Fibroblast of gingiva (primary cell): ENCODE measurements around the gene TIFAB.
A peak's percentile ranks its signal among the peaks of the same experiment; 100 is the strongest.

ENCODE experiments used
- DNase-seq: peaks from one replicate; pipeline ENCODE4 v3.0.0-alpha.2; 2011; ENCODE audit warnings: low read depth

Gene TIFAB

DNA sequence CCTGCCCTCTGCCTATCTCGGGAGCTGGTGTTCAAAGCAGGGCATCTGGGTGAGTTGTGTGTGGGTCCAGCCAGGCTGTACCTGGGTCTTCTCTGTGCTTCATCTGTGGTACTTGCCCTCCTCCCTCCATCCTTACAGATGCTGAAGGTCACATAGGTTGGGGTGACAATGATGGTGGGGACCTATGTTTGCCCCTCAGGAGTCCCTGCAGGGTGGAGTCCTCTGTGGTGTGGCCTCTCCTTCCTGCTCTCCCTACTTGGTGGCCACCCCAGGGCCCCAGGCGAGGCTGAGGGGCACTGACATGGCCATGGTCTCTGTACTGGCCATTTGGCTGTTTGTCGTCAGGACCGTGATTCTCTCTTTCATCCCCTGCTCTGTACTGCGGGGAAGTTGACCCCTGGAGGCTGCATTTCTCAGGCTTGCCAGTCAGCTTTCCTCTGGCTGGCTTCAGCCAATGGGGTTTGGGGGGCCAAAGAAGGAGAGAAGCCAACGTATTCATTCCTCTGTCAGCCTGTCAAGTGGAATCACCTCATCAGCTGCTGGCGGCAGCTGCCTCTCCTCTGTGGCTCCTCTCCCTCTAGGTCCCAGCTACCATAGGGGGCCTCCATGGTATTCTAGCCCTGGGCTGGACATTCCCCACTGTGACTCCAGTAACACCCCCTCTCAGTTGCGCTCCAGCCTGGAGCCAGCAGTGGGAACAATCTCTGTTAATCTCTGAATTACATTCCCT is 9.6 kb downstream of the TIFAB start:
- no peak for DNase-seq

- no peak for DNase-seq
These were observed 10.2 kb downstream of the TIFAB start for GRCh38 chr5:135441919-135442318.

GRCh38 chr5:135441350-135441831 is 10.8 kb downstream of the TIFAB start:
- DNase-seq: no peak

DNA sequence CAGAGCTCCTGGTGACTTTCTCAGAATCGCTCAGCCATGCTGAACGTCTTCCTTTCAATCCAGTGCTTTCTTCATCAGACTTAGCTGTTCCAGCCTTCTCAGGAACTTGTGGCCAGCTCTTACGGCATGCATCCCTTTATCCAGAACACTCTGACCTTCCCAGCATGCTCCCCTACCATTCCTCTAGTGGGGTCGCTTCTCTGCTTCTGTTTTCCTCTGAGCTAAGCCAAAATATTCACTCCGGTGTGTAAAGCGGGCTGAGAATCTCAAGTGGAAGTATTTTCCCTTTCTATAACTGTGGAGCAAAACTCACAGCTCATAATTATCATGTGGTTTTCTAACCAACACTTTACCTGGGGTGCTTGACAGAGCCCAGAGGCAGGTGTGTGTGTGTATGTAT is 11.2 kb downstream of the TIFAB start:
- no peak for DNase-seq

DNA sequence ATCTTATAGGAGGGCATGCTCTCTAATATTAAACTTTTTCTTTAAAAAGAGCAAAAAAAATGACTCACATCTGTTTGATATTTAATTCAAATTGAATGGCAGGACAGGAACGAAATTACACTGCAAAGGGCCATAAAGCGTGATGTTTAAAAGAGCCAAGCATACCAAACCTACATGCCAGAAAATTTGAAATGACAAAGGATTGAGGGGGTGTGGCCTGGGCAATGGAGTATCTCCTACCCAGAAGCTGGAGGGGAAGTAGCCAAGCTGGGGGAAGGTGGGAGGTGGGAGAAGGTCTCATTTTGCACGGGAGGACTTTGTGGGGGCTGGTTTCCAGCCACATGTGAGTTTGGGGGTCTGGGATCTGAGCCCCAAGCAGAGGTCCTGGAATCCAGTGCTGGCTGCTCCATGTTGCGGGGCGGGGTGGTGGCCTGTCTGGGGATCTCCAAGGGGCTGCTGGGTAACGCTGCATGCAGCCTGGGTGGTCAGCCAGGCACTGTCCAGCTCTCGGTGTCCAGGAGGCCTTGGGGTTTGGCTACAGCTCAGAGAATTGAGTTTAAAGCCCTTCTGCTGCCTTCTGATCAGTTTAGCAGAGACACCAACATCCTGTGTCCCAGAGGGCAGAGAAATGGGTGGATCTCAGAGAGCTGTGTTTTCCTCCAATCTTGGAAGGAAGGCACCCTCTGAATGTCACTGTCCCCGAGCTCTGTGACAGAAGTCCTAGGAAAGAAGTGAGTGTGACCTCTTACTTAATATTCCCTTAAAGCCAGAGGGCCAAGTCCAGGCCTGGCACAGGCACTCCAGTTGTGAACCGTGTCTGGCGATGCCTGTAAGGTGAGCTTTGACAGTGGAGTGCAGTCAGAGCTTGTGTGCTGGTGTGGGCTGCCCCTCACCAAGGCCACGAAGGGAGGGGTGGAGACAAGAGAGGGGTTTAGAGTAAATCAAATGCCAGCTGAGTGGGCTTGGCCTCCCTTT is 12.6 kb downstream of the TIFAB start:
- no peak for DNase-seq

DNA sequence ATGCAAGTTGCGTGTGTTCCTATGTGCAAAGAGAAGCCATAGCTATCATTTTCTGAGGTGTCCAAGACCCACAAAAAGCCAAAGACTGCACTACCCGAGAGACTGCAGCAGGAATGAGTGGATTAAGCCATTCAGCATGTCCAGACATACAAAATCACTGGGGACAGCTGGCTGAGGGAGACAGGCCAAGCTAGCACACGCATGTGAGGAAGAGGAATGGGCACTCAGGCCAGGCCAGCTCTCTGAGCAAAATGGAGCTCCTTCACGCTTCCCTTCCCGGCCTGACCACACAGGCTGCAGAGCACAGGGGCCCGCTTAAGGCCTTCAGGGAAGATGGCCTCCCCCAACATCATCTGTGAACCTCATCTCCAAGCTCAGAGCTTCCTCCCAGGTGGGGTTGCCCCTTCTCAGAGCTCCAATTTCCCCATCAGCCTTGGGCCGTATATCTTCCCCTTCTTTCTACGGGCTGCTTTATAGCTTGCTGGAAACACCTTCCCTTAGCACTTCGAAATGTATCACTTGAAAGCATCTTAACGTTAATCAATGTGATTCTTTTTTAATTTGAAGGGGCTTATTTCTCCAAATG is 13.4 kb downstream of the TIFAB start:
- DNase-seq: no peak

- DNase-seq: peak; percentile 86
These were observed 14.2 kb downstream of the TIFAB start for GRCh38 chr5:135437796-135438560.

DNA sequence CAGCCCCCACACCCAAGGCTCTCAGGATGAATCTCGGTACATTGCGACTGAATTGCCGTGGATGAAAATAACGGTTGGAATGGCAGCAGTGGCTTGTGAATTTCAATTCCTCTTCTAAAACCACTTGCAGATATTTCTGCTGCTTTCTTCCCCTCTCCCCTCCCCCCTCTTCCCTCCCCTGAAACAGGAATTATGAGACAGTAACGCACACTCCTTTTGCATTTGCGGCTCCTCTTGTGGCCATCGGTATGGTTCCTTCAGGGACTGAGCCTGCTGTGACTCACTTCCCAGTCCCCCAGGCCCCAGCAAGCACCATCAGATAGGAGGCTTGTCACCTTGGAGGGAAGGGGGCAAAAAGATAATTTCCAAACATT is 14.7 kb downstream of the TIFAB start:
- no peak for DNase-seq

DNA sequence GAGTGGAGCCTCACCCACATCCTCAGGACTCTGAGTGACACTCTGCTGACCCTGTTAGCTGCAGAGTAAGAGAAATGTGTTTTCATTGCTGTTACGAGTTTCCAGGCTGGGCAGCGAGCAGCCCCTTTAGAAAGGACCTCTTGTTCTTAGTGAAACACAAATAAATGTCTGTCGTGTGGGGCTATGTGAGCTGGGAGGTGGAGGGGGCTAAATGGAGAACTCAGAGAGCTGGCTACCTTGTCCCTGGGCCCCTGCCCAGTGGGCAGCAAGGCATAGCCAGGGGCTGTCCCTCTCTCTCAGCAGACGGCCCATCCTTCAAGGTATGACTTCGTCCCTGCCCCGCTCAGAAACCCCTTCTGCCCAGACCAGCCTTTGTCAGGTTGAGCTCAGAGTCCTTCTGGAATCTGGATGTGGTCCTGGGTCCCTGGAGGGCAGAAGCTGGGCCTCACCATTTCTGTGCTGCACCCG is 15.2 kb downstream of the TIFAB start:
- DNase-seq: no peak

- no peak for DNase-seq
These were observed 16.5 kb downstream of the TIFAB start for GRCh38 chr5:135435467-135436330.

DNA sequence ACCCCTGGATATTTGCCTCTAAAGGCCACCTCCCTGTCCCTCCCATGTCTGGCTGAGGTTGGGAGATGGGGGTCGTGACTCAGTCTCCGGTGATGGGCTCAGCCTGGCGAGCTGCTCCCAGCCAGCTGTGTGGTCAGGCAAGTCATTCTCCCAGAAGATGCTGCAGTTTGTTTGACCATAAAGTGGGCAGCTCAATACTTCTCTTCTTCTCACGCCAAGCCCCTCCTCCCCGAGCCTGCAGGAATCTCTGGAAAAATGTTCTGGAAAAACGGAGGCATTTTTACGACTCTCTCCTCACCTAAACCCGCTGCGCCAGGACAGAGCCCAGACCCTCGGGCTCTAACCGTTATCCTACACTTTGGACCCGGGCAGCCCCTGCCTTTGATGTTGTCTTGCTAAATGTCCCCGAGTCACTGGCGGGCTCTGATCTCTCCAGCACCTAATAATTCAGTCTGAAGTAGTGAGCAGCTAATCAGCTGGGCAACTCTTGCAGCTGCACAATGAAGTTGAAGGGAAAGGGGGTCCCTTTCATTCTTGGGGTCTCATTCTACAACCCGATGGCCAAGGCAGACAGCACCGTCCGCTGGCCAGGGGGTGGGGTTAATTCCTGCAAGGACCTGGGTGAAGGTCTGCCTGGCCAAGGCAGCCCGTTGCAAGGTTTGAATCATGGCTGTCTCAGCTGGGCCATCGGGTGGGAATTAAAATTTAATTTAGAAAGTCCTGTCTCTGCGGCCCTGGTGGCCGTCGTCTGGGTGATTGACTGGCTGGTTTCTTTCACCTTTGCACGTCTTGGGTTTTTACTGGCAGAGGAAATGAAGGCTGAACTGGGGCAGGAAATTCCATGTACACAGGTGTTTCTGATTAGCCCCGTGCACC is 17.3 kb downstream of the TIFAB start:
- no peak for DNase-seq

- DNase-seq: peak; percentile 40
These were observed 18.3 kb downstream of the TIFAB start for GRCh38 chr5:135433681-135434426.

GRCh38 chr5:135432113-135432512 is 20.0 kb downstream of the TIFAB start:
- DNase-seq: no peak

DNA sequence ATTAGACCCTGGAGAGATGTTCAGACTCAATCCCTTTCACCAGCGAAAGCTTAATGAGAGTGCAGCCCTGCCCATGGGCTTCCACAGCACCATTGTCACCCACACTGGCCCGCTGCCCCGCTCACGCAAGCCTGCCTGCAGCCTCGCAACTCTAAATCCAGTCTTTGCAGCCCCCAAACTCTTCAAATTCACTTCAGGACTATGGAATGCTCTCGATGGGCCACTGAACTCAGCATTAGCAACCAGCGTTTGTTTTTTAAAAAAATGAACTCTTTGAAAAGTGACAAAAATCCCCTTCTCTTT is 22.1 kb downstream of the TIFAB start:
- DNase-seq: no peak

DNA sequence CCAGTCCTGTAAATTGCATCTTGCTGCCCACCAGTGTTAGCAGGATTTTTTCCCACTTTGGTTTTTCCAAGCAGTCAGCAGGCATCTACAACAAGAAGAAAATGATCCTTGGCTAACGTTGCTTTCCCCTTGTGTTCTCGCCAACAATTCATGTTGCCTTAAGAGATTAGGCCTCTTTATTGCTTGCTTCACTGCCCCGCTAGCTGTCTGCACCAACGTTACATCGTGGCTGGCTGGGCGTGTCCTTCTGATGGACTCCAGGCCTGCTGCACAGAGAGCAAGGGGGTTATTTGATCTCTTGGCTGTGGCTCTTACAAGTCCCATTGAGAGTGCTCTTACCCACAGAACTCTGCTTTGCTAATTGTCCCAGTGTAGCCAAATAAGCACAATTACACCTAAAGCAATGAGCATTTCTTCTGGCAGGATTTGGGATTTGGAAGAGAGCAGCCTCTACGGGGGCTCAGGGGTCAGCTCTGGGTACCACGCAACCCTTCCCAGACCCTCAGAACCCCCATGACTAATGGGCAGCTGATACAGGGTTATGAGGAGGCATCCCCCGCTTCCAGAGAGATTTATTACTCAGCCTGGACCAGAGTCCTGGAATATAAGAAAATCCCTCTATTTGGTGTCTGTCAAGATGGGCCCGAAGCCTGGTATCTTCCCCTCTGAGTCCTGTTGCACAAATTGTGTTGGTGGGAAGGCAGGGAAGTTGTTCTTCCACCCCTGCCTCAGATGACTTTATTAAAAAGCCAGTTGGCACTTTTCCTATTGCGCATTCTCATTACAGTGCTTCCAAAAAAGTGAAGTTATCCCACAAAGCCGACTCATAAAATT is 22.6 kb downstream of the TIFAB start:
- peak; percentile 28 for DNase-seq

- no peak for DNase-seq
These were observed 23.6 kb downstream of the TIFAB start for GRCh38 chr5:135428586-135428985.

- DNase-seq: peak; percentile 39
These were observed 25.8 kb downstream of the TIFAB start for GRCh38 chr5:135426102-135427082.
